Activated T-helper 1 cell treated with anti-CD3 and anti-CD28 coated beads, Interleukin-2, amount 50 U/mL, for 16 hours (primary cell): ENCODE results near the gene CMBL.
"Not testable (repeated sequence)": the region's sequence is repeated elsewhere in the genome, so short reads cannot be mapped to it uniquely, and the experiment has no call there.

Source experiments
- DNase-seq, 2 donors: peaks; one replicate each; pipeline ENCODE4 v3.0.0-alpha.2; 2020; ENCODE audit warnings: low read depth in 1 of 2, low spot score in 1 of 2

Gene CMBL

DNA sequence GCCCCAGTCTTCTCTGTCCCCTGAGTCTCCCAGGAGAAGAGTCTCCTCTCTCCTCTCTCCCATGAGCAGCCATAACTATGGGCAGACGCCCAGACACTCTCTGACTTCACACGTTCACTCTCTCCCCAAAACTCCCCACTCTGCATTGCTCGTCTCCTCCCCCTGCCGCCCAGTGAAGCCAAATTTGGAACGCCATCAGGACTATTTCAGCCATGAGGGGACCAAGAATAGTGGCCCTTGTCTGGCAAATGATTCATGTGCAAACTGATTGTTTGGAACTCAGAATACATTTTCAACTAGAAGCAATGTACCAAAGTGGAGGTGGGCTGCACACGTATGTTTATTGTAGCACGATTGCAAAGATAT is 20.9 kb downstream of the CMBL start:
- DNase-seq, result no peak

DNA sequence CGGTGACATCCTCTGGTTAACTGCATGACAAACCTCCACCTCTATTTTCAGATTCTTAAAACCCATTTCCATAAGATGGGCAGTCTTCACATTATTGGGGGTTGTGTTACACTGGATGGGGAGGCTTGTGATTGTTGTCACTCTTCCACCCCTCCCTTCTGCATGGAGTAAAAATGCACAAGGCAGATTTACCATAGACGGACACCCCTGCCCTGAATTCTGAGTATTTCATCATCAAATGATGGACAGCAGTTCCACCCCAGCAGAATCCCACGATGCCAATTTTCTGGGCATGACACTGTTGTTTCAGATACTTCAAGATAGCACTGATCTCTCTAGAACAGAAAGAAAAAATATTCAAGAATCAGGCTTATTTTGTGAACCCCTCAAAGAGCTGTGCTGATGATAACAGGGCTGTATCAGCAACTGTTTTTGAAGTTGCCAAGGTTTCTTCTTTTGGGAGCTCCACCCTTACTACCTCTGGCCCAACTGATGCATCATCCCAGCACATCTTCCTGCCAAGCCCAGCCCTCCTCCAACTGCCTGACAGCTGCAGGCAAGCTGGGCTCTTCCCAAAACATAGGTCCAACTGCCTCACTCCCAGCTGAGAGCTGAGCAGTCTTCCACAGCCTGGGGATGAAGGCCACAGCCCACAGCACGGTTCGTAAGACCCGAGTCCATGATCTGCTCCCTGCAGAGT is 21.4 kb downstream of the CMBL start:
- DNase-seq, result no peak

DNA sequence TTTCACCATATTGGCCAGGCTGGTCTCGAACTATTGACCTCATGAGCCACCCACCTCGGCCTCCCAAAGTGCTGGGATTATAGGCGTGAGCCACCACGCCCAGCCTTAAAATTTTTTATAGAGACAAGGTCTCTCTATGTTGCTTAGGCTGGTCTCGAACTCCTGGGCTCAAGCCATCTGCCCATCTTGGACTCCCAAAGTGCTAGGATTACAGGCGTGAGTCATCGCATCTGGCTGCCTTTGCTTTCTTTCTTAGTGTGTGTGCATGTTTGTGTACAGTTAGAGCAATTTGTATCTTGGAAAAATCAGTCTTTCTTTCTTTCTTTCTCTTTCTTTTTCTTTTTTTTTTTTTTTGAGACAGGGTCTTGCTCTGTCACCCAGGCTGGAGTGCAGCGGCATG is 22.3 kb downstream of the CMBL start:
- DNase-seq, result not testable (repeated sequence)

DNA sequence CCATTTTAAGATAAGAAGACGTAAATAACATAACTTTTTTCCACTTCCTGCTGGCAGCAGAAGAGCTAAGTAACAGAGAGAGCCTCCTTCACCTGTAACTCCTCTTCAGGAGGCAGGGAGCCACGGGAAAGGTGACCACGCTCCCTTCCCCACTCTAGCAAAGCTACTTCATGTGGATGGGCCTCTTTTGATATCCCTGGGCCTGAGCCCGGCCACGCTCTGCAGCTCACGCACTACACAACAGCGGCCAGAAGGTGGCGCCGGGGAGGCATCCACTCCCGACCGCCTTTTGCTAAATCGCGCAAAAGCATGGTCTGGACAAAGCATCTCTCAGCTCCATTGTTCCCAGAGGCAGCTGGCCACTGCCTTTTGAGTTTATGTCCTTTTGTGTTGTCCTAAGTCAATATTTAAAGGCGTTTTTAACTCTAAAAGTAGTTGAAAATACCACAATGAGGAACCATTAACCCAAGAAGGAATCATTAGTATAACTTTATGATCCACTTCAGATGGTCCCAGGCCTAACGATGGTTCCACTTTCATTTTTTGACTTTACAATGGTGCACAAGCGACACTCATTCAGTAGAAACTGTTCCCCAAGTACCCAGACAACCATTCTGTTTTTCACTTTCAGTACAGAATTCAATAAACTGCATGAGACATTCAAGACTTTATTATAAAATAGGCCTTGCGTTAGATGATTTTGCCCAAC is 23.6 kb downstream of the CMBL start:
- DNase-seq, result peak; percentile 59 to 63

DNA sequence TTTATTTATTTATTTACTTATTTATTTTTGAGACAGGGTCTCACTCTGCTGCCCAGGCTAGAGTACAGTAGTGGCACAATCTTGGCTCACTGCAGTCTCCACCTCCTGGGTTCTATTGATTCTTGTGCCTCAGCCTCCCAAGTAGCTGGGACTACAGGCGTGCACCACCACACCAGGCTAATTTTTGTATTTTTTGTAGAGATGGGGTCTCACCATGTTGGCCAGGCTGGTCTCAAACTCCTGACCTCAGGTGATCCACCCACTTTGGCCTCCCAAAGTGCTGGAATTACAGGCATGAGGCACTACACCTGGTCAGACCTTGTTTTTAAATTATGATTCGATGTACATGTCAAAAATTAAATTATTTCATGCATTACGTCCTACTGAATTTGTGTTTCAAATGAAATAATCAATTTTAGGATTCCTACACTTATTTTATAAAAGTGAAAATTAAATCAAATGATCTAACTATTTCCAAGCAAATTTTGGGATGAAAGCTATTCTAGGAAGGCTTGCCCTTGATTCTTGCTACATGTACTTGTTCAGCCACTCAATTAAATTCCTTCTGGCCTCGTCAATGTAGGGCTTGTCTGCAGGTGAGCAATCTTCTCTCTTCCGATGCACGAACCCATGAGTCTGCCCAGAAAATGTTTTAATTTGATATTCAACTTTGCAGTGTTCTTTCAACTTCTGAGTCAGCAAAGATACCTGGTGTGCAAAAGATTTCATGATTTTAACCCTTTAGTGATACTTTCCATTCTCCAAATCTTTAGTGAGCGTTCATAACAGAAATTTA is 27.6 kb downstream of the CMBL start:
- no peak for DNase-seq

DNA sequence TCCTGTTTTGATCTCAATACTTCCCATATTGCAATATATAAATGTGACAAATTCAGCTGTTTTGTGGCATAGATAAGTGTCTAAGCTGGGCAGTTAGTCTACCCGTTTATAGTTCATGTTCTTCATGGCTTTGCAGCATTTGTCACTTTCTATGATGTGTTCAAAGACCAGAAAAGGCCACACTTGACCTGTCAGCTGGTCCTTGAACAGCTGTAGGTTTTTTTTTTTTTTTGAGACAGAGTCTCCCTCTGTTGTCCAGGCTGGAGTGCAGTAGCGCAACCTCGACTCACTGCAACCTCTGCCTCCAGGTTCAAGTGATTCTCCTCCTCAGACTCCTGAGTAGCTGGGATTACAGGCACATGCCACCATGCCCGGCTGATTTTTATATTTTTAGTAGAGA is 28.4 kb downstream of the CMBL start:
- DNase-seq, result no peak

DNA sequence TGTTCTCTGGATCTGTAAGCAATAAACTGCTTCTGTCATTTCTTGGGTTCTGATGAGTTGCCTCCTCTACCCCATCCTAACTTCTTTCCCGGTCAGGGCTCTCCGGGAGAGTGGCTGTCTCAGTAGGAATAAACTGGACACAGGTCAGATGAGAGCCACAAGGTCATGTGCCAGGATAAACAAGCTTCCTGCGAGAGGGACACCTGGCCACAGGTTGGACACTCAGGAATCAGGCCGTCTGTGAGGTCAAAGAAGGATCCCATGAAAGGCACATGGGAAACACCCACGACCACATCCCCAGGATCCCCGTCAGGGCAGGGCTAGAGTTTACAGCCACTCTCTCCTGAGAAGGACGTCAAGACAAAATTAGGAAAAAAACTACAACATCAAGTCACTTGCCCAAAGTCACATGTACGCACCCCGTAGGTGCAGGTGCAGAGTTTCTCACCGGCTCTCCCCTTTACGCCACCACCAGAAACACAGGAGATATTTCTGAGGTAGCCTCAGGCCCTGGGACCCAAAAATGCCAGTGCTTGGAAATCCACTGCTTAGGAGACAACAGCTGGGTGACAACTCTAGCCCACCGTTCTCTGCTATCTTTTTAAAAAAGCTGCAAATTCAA is 28.9 kb downstream of the CMBL start:
- DNase-seq, result no peak

DNA sequence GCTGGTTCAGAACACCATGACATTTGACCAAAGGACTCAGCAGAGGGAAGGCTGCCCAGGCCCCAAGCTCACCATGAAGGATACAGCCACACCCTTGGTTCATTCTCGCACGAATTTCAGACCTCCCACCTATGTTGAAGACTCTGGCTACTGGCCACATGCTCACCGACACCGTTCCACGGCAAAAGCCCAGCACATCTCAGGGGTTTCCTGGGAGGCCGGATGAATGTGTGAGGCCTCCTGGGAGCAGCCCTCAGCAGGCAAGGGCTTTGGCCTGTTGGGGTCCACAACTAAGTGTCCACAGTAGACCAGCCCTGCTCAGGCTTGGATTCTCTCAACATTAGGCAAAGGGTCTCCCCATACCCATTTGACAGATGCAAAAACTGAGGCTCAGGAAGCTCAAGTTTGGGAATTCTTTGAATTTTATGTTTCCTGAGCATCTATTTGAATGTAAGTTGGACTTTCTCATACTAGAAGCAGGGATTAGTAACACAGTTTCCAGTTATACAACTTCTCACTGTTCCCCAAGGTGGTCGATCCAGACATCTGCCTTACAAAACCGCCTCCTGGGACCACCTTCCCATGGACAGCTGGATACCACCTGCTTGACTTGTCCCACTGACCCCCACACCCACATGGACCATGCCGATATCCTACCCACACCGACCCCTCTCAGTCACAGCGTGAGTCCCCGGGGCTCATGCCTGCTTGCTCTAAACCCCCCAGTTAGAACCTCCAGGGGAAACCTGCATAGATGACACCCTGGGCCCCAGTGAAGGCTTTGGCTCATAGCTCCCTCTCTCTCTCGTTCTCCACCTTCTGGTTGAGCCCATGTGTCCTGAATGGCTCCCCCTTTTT is 29.7 kb downstream of the CMBL start:
- DNase-seq, result no peak

DNA sequence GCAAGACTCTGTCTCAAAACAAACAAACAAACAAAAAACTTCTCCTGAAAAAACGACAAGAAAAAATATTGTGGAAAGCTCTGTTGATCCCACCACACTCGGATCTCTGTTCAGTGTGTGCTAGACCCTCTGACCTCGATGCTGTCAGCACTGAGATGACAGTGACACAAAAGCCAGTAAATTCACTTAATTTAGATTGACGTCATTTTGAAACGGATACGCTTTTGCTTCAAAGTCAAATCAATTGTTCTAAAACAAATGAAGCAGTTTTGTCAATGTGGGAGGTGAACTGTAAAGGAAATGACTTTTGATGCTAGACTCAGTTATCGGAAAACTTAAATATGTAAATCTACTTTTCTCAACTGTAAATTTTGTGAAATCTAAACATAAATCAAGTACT is 31.0 kb downstream of the CMBL start:
- DNase-seq, result no peak

DNA sequence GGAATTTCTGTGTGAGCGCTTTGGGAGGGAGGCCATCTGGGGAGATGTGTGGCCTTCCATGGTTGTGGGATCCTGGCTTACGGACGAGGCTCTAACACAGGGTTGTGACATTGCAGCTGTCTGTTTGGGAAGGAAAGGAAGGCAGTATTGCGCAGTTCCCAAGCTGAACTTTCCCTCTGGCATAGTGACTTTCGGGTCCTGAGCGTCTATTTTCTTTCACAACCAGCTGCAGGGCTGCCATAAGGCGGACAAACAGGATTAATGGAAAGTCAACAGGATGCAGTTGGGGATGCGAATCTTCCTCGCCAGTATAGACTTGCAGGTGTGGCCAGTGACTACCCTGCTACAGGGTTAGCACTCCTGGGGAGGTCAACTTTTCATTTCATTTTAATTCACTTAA is 31.7 kb downstream of the CMBL start:
- no peak for DNase-seq

DNA sequence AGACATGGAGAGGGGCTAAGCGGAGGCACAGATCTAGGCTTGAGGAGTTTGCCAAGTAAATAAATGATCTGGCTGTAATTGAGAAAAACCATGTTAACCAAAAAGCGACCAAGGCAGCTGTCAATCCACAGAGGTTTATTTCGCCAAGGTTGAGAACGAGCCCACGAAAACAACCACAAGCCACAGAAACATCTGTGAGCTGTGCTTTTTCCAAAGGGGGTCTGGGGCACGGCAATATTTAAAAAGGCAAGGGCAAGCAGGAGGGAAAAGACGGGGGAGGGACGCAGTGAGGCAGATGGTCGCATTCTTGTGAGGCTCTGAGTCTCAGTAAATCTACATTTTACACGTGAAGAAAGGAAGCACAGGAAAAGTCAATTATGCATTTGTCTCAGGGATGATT is 32.2 kb downstream of the CMBL start:
- no peak for DNase-seq

DNA sequence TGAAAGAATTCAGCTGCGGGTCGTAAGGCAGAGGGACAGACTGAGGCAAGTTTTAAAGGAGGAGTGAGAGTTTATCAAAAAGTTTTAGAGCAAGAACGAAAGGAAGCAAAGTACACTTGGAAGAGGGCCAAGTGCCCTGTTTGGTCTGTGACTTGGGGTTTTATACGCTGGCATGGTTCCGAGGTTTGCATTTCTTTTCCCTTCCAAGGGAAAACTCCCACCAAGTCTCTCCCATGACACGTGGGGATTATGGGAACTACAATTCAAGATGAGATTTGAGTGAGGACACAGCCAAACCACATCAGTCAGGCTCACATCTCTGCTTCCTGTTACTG is 34.9 kb downstream of the CMBL start:
- DNase-seq, result not testable (repeated sequence)

DNA sequence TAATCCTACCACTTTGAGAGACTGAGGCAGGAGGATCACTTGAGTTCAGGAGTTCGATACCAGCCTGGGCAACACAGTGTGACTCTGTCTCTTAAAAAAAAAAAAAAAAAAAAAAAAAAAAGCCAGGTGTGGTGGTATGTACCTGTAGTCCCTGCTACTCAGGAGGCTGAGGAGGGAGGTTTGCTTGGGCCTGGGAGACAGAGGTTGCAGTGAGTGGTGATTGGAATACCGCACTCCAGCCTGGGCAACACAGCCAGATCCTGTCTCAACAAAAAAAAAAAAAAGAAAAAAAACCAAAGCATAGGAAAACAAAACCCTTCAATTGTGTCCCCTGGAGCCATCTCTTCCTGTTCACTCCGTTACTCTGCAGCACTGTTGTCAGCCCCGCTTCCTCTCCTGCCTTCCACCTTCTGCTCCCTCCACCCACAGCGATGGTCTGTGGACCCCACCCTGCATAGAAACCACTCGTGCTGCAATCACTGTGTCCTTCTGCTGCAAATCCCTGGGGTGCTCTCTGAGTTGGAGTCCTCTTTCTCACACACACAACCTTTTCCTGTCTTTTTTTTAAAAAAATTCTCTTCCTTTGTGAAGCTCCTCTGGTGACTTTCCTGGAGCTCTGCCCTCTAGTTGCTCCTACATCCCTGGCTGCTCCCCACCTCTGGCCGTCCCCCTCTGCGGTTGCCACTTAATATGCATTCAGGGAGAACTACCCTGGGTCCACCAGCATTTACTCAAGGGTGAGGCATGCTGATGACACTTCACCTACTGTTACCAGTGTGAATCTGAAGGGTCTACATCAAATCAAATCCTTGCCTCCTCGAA is 35.4 kb downstream of the CMBL start:
- DNase-seq, result no peak

DNA sequence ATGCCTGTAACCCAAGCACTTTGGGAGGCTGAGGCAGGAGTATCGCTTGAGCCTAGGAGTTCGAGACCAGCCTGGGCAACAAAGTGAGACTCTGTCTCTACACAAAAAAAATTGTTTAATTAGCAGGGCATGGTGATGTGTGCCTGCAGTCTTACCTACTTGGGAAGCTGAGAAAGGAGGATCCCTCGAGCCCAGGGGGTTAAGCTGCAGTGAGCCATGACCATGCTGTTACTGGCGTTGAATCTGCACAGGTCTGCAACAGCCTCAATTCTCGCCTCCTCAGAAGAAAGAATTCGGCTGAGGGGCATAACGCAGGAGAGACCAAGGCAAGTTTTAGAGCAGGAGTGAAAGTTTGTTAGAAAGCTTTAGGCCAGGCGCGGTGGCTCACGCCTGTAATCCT is 39.6 kb downstream of the CMBL start:
- DNase-seq, result no peak

DNA sequence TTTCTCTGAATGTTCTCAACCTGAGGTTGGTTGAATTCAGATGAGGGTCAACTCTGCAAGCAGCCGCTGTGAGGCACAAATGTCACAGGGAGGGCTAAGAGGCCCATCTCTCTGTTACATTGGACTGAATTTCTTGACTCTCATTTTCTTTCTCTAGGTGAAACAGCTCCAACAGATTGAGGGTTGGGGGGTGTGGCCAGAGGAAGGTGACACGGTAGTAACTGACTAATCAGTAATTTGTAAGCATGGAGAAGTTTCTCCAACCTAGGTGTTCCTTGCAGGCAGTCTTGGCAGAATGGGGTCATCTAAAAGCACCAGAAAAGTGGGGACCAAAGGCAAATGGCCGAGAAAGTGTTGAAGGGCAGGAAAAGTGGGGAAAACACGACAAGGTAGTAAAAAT is 40.9 kb downstream of the CMBL start:
- DNase-seq, result no peak

DNA sequence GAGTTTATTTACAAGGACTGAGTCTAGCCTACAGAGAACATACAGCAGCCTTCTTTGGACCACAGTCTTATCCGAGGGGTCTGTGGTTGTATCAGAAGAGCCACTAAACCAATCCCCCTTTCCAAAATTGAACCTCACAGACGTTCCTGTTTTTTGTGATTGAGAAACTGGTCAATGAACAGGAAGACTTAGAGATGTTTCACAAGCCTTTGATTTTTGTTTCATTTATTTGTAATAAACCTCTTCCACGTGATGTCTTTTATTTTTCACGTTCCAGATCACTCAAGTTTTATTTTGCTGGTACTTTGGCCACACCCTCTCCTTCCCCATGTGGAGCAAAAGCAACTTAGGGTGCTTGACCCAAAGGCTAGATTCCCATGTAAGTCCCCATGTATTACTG is 41.6 kb downstream of the CMBL start:
- DNase-seq, result no peak

DNA sequence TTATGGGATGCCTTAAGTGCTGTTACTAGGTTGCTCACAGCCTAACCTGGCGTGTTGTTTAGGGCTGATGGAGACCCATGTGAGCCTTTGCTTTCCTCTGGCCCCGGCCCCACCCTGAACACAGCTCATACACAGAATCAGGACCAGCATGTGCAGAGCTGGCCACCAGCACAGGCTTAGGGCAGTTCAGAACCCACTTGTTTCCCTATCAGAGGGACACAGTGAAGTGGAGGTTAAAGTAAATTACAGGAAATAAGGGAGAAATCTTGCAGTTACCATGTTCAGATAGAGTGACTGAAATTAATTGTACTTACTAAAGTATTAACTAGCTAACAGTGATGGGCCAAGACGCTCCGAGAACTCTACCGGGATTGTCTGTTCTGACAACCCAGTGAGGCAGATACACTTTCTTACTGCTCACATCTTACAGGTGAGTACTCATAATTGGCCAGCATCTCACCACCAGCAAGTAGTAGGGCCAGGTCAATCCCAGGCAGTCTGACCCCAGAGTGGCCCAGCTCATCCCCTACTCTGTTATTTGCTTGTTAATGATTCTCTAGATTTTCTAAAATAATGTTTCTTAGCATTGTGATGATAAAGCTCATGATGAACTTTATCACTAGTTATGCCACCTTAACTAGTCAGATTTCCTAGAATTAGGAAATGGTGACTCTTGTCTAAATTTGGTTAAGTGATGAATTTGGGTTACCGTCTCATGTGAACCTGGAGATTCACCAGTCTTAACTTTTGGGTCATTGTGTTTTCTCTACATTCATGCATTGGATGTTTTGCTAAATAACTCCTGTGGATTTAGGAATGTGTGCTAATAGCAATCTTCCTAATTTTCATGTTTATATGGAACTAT is 42.2 kb downstream of the CMBL start:
- DNase-seq, result no peak

DNA sequence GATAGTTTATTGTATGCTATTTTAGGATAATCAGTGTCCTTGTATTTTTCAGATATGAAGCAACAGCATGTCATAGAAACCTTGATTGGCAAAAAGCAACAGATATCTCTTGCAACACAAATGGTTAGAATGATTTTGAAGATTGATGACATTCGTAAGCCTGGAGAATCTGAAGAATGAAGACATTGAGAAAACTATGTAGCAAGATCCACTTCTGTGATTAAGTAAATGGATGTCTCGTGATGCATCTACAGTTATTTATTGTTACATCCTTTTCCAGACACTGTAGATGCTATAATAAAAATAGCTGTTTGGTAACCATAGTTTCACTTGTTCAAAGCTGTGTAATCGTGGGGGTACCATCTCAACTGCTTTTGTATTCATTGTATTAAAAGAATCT is 43.1 kb downstream of the CMBL start:
- DNase-seq, result no peak

DNA sequence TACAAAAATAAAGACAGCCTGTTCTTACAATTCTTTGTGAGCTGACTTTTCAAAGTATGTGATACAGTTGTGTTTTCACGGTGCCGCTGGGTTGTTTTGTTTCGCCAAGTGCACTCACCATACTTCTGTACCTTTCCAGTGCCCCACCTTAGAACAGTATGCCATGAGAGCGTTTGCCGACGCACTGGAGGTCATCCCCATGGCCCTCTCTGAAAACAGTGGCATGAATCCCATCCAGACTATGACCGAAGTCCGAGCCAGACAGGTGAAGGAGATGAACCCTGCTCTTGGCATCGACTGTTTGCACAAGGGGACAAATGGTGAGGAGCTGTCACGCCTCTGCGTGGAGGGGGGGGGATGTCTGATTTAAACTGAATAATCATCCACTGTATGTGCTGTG is 44.7 kb downstream of the CMBL start:
- no peak for DNase-seq
